GM21360 (cell line): ENCODE measurements around the gene EIF5A.
A peak's percentile ranks its signal among the peaks of the same experiment; 100 is the strongest.

Source experiments
- ATAC-seq: cut with Tn5 transposase; IDR thresholded peaks from one replicate; pipeline ENCODE4 v1.9.1; 2021; ENCODE audit warnings: mild to moderate bottlenecking, moderate library complexity; ENCODE audit not compliant: unreplicated experiment

Gene EIF5A

GRCh38 chr17:7284911-7285310, 22.5 kb upstream of the EIF5A start:
- ATAC-seq: no peak

DNA sequence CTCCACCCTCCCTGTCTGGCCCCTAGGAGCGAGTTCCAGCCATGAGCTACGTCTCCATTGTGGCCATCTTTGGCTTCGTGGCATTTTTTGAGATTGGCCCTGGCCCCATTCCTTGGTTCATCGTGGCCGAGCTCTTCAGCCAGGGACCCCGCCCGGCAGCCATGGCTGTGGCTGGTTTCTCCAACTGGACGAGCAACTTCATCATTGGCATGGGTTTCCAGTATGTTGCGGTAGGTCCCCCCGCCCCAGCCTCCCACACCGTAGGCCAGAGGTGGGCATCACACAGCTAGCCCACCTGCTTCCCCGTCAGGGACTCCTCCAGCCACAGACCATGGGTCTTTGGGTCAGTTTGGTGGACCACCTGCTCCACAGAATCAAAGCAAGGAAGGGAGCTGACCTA, 21.7 kb upstream of the EIF5A start:
- no peak for ATAC-seq

DNA sequence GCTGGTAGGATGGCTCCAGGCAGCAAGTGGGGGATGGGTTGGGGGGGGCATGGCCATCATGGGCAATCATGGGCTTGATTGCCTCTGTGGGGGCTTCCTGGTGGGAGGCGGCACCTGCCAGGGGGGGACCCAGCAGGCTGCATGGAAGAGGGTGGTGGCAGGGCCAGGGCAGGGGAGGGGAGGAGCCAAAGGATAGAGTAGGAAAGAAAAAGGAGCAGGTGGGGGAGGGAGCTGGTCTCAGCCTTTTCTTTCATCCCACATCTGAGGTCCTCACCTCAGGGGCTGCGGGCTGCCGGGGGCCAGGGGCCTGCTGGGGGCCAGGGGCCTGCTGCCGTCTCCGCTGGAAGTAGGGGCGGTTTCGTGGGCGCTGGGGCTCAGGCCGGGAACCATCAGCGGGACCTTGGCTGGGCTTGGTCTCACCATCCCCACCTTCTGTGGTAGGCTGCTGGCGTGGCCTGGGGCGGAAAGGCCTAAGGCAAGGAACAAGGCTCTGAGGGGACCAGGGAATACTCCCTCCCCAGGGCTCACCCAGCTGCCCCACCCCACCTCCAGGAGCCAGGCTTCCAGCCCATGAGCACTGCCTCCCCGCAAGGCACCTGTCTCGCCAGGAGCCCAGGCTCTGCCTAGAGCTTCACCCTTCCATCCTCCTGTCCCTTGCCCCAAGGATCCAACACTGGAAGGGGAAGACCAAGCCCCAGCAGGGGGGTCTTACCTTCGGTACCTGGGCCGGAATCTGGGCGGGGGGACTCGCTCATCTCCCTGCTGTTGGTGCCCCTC, 18.0 kb upstream of the EIF5A start:
- no peak for ATAC-seq

- ATAC-seq: no peak
Observed at GRCh38 chr17:7290166-7290565, 17.3 kb upstream of the EIF5A start.

GRCh38 chr17:7290685-7291084, 16.7 kb upstream of the EIF5A start:
- no peak for ATAC-seq

DNA sequence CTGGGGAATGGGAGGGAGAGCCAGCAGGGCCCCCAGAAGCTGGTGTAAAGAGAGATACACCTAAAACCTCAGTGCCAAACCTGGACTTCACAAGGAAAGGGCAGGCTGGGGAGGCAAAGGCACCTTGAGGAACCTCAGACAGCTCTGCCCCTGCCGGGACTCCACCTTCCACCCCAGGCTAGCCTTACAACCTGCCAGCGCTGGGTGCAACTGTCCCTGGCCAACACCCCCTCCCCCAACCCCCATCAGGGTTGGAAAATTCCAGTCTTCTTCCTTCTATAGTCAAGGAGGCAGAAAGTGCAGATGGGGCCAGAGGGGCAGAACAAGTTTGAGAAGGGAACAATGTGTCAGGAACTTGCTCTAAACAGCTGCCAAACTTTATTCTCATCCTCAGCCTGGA, 15.2 kb upstream of the EIF5A start:
- no peak for ATAC-seq

- no peak for ATAC-seq
Observed at GRCh38 chr17:7292729-7293128, 14.7 kb upstream of the EIF5A start.

- ATAC-seq: no peak
Observed at GRCh38 chr17:7293159-7293558, 14.3 kb upstream of the EIF5A start.

DNA sequence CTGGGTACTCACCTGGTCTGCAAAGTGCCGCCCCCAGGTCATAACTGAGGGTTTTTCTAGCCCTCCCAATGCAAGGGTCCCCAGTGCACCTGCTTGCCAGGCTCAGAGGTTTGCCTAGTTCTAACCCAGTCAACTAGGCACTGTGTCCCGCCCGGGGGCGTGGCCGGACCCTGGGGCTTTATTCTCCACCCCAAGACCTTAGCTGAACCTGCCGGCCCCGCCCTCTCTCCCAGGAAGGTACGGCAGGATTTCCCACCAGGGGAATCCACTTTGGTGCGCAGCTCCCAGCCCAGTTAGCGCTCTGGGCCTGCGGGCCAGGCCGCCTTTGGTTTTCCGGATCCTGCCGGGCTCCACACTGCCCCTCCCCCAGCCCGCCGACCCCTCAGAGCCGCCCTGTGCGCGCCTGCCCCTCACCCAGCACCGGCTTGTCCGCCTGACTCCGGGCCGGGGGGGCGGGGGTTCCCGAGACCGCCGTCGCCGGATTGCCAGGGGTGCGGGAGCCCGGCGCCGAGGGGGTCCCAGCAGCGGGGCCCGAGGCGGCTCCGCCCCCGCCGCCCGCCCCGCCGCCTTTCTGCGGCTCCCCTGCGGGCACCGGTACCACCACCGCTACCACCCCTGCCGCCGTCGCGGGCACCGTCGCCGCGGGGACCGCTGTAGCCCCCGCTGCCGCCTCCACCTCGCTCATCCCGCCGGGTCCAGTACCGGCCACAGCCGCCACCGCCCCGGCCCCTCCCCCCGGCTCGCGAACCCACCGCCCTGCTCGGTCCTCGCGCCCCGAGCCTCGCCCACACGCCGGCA, 13.4 kb upstream of the EIF5A start:
- ATAC-seq: no peak

DNA sequence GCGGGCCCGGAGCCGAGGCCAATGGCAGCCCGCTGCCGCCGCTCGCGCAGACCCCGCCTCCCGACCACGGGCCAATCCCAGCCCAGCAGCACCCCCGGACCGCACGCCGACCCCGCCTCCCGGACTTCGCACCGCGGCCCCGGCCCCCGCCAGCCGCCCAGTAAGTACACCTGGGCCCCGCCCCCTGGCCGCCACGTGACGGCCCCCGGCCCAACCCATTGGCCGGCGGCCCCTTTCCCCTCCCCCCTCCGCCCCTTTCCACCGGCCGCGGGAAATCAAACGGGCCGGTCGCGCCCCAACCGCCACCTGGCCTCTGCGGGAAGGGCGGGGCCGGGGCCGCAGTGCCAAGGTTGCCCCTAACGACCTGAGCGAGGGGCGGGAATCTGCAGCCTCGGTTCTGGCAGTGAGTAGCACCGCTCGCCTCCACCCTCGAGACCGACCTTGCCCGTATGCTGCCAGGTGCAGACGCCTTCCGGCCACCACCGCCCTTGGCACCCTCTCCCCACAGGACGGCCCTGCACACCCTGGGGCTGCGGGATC, 12.7 kb upstream of the EIF5A start, which contains the start of gene YBX2:
Gene YBX2 (minus strand): TSS at position 26 of the 540 bp plus-strand sequence. CDS start 139 bp downstream, outside the sequence.
- no peak for ATAC-seq

GRCh38 chr17:7295230-7296180, 11.9 kb upstream of the EIF5A start:
- no peak for ATAC-seq

GRCh38 chr17:7296189-7296861, 11.1 kb upstream of the EIF5A start:
- no peak for ATAC-seq

DNA sequence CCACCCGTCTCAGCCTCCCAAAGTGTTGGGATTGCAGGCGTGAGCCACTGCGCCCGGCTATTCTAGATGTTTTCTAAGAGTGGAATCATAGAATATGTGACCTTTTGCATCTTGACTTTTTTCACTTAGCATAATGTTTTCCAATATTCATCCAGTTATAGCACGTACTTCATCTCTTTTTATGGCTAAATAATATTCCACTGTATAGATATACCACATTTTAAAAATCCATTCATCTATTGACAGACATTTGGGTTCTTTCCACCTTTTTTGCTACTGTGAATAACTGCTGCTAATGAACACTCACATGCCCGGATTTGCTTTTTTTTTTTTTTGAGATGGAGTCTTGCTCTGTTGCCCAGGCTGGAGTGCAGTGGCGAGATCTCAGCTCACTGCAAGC, 3.2 kb upstream of the EIF5A start:
- ATAC-seq: no peak

GRCh38 chr17:7307686-7308624, 527 bp downstream of the EIF5A start:
- peak; percentile 3 for ATAC-seq

DNA sequence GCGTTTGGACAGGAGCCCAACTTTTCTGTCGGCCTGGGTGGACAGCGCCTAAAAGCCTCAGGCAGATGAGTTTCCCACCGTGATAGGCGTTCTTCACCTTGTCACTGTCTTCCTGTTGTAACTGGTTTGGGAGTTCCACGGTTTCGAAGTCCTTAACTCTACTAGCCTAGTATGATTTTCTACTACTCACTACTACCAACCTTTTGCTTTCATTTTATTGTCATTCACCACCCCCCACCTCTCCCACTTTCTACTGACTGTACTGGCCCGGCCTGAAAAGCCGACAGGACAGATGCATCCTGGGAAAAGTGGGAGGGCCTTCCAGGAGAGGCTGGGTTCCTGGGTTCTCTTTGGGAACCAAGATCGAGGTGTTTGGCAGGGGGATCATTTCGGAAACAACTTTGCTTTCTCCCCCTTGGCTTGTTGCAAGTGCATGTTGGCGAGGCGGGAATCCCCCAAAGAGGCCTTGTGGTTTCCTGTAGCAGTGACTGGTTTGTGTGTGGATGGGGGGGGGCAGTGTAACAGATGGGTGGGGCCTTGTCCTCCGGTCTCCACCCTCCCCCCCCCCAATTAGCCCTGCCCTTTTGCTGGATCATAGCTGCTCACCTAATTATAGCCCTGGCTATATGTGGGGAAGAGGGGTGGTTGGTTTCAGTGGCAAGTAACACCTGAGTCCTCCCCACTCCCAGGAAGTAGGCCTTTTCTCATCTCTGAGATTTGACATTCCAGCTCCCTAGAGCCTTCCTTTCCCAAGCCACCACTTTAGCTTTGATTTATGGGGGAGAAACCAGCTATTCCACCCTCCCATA, 1.4 kb downstream of the EIF5A start:
- ATAC-seq: no peak

- no peak for ATAC-seq
Observed at GRCh38 chr17:7309628-7310027, 2.2 kb downstream of the EIF5A start.

- no peak for ATAC-seq
Observed at GRCh38 chr17:7311110-7311705, 3.8 kb downstream of the EIF5A start.
